GM12878 (cell line): ENCODE measurements around the gene MYOM3. TPM values are rescaled to one million over a fixed set of nuclear protein-coding genes. Genes with fewer than 3 reads are reported as not detected.

ENCODE experiments used
- ATAC-seq: fragments of 200-7000 bp; cut with Tn5 transposase; 3 replicates; pipeline ENCODE4 v1.9.1; 2020; ENCODE audit warnings: mild to moderate bottlenecking, moderate library complexity
- BruUV-seq: library from RNA; stranded (reverse); fragments of 400-500 nt; replicated peaks from 2 replicates; lab custom pipeline; 2021; lab: Mats Ljungman, UMichigan
- CTCF ChIA-PET: fragments of 300-600 bp; sonication (Branson Sonifier 250); formaldehyde crosslinking; extraction: SDS; loops from one replicate; lab custom pipeline; 2021; ENCODE audit warnings: inconsistent platforms; lab: Yijun Ruan, JAX
- POLR2A ChIA-PET: fragments of 350-600 bp; formaldehyde crosslinking; extraction: SDS; loops from one replicate; lab custom pipeline; 2021; ENCODE audit warnings: inconsistent platforms; lab: Charles Lee
- RAD21 ChIA-PET: fragments of 300-600 bp; sonication (Branson Sonifier 250); formaldehyde crosslinking; loops from one replicate; lab custom pipeline; 2023; ENCODE audit warnings: antibody characterized with exemption; ENCODE audit not compliant: unreplicated experiment; lab: Charles Lee
- SMC1A ChIA-PET: fragments of 300-600 bp; sonication (Branson Sonifier 250); formaldehyde crosslinking; loops from one replicate; lab custom pipeline; 2023; ENCODE audit not compliant: unreplicated experiment, uncharacterized antibody; lab: Charles Lee
- DNase-seq: peaks from one replicate; pipeline ENCODE4 v3.0.0-alpha.2; 2011; ENCODE audit warnings: low read depth, low spot score
- FAIRE-seq: peaks from 3 replicates; lab custom pipeline; 2011; peaks lifted over from hg19 to GRCh38; lab: Jason Lieb, UNC
- H2AFZ ChIP-seq: 2 replicates; pipeline ENCODE4 v1.6.0; 2011; ENCODE audit warnings: low read depth, low read length, control low read depth; ENCODE audit not compliant: control insufficient read depth
- H3K27ac ChIP-seq: 2 replicates; pipeline ENCODE4 v1.5.1; 2011; ENCODE audit warnings: control low read depth; ENCODE audit not compliant: control insufficient read depth, insufficient read depth
- H3K27me3 ChIP-seq, 2 experiments: replicated peaks in 1 of 2; 2 replicates each; pipeline versions ENCODE4 v1.6.0 to v1.6.1; 2011; ENCODE audit warnings: low read length in 1 of 2; ENCODE audit not compliant: control insufficient read depth in 2 of 2, insufficient read depth in 2 of 2
- H3K36me3 ChIP-seq, 2 experiments: 2 replicates each; pipeline ENCODE4 v1.5.1; 2011; ENCODE audit warnings: low read length in 1 of 2; ENCODE audit not compliant: control insufficient read depth in 2 of 2, insufficient read depth in 2 of 2
- H3K4me1 ChIP-seq: 2 replicates; pipeline ENCODE4 v1.6.1; 2011; ENCODE audit warnings: mild to moderate bottlenecking, low read length, moderate library complexity, mixed read lengths; ENCODE audit not compliant: control insufficient read depth, insufficient read depth
- H3K4me2 ChIP-seq: 2 replicates; pipeline ENCODE4 v1.6.0; 2011; ENCODE audit warnings: control low read depth; ENCODE audit not compliant: control insufficient read depth, insufficient read depth
- H3K4me3 ChIP-seq: fragments of 200-600 bp; sonication (generic); 2 replicates; pipeline ENCODE4 v1.5.1; 2016
- H3K79me2 ChIP-seq: 2 replicates; pipeline ENCODE4 v1.6.0; 2011; ENCODE audit warnings: low read length; ENCODE audit not compliant: control insufficient read depth, insufficient read depth
- H3K9ac ChIP-seq: 2 replicates; pipeline ENCODE4 v1.8.0; 2011; ENCODE audit warnings: low read length, control low read depth, mixed read lengths; ENCODE audit not compliant: control insufficient read depth, insufficient read depth
- H3K9me3 ChIP-seq: replicated peaks from 3 replicates; pipeline ENCODE4 v1.5.1; 2011; ENCODE audit warnings: mild to moderate bottlenecking, low read length; ENCODE audit not compliant: control insufficient read depth, insufficient read depth
- H4K20me1 ChIP-seq: 2 replicates; pipeline ENCODE4 v1.6.0; 2011; ENCODE audit not compliant: control insufficient read depth, insufficient read depth
- BCL11A ChIP-seq: IDR thresholded peaks from 2 replicates; pipeline ENCODE4 v1.6.1; 2011; ENCODE audit warnings: low read depth, low read length
- IRF3 ChIP-seq: fragments of 450-650 bp; IDR thresholded peaks from 2 replicates; pipeline ENCODE4 v1.6.1; 2014; ENCODE audit warnings: mild to moderate bottlenecking
- IRF4 ChIP-seq: IDR thresholded peaks from 2 replicates; pipeline ENCODE4 v1.6.1; 2011; ENCODE audit warnings: low read depth, low read length
- MYB ChIP-seq: fragments of 150-350 bp; IDR thresholded peaks from 2 replicates; pipeline ENCODE4 v1.6.1; 2014; ENCODE audit warnings: mild to moderate bottlenecking, low read depth, low read length, borderline replicate concordance
- PAX8 ChIP-seq: fragments of 450-650 bp; IDR thresholded peaks from 2 replicates; pipeline ENCODE4 v1.6.1; 2017; ENCODE audit warnings: mild to moderate bottlenecking, moderate library complexity
- SMAD1 ChIP-seq: fragments of 450-650 bp; IDR thresholded peaks from 2 replicates; pipeline ENCODE4 v1.6.1; 2018; ENCODE audit warnings: mild to moderate bottlenecking, low read depth; ENCODE audit not compliant: partially characterized antibody
- SMARCA5 ChIP-seq: fragments of 450-650 bp; IDR thresholded peaks from 2 replicates; pipeline ENCODE4 v1.6.1; 2017; ENCODE audit warnings: mild to moderate bottlenecking
- TAF1 ChIP-seq: IDR thresholded peaks from 2 replicates; pipeline ENCODE4 v1.6.1; 2011; ENCODE audit warnings: mild to moderate bottlenecking, low read depth, low read length, borderline replicate concordance
- ZNF384 ChIP-seq: IDR thresholded peaks from 2 replicates; pipeline ENCODE4 v1.6.1; 2012; ENCODE audit warnings: low read depth, mild to moderate bottlenecking, low read length, improper control_type of control experiment, borderline replicate concordance
- WGBS: methylation state at CpG from one replicate; pipeline ENCODE4 v1.1.6; 2016; ENCODE audit warnings: low lambda C conversion rate; ENCODE audit not compliant: insufficient replicate concordance, insufficient coverage; ENCODE audit errors: missing lambda C conversion rate; 5-methylcytosine and 5-hydroxymethylcytosine counted together
- in situ Hi-C: fragments of 300-500 bp; cut with MboI; formaldehyde crosslinking; loops from 9 replicates; pipeline ENCODE4 v1.14.3; 2018; ENCODE audit warnings: mixed read lengths
- intact Hi-C: fragments of 100-400 bp; cut with micrococcal nuclease; formaldehyde crosslinking; loops from one replicate; pipeline ENCODE4 v1.14.2; 2022; ENCODE audit not compliant: unreplicated experiment
- polyA plus RNA-seq, 11 experiments: library from polyadenylated mRNA; depleted of rRNA in 4 of 11; unstranded in 6 of 11; stranded (reverse) in 5 of 11; fragments of >200 nt; fragmentation: Nextera tagmentation in 4 of 11; fragmentation: Illumina TruSeq in 1 of 11; extraction: Ambion mirVana in 4 of 11; extraction: Trizol in 1 of 11; gene quantifications; 1 replicate in 1 of 11; 2 replicates in 10 of 11; pipeline versions ENCODE4 v1.2.1 to v1.2.3, GENCODE V29; 2011 to 2016; ENCODE audit warnings: inconsistent platforms in 2 of 11, missing spikeins in 2 of 11, low read depth in 1 of 11
- total RNA-seq, 4 experiments: library from RNA; depleted of rRNA in 3 of 4; stranded (reverse); fragments of >200 nt in 3 of 4; fragmentation: Illumina TruSeq in 1 of 4; extraction: Trizol in 1 of 4; gene quantifications; 2 replicates each; pipeline versions ENCODE4 v1.2.1 to v1.2.3, GENCODE V29; 2013 to 2021
- TF ChIP-seq, protein P1 (sequence below): fragments of 450-650 bp; IDR thresholded peaks from 2 replicates; pipeline ENCODE4 v1.6.1; 2017; ENCODE audit warnings: mild to moderate bottlenecking

The MYOM3 gene
- total and polyA plus RNA-seq, 10 of the 15 experiments (the other 5 are each of a cell fraction or from before 2014, with no cell fraction given) = 0.06 TPM; not detected in 9

DNA sequence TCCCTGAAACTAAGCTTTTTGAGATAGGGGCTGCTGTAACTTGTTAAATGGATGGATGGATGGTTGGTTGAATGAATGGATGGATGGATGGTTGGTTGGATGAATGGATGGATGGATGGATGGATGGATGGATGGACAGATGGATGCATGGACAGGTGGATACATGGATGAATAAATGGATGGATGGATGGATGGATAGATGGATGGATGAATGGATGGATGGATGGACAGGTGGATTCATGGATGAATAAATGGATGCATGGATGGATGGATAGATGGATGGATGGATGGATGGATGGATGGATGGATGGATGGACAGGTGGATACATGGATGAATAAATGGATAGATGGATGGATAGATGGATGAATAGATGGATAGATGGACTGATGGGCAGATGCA, 26.9 kb downstream of the MYOM3 start:
- H3K36me3 ChIP-seq = no peaks in the 10 kb centered on the region
- ChIA-PET CTCF (interaction anchor here (1.0 kb wide), 1 partner anchor 14 kb away, joined by 3 read pairs; no protein-coding TSS in a partner anchor), POLR2A (no interaction called here), RAD21 (no interaction called here), SMC1A (no interaction called here)
- ATAC-seq (no peak), DNase-seq (no peak), FAIRE-seq (no peak)
- no peak overlapping the region for H2AFZ ChIP-seq
- no peak overlapping the region for H3K9ac ChIP-seq
- H4K20me1 ChIP-seq = no peaks in the 10 kb centered on the region
- H3K4me2 ChIP-seq = no peak overlapping the region
- H3K4me1 ChIP-seq = no peaks in the 10 kb centered on the region
- no peaks in the 10 kb centered on the region for H3K79me2 ChIP-seq
- no peaks in the 10 kb centered on the region for H3K9me3 ChIP-seq
- in situ Hi-C loops (no loop called here), intact Hi-C loops (no loop called here)
- TF ChIP-seq MYB = no peak
- no TSS peak for BruUV-seq
- peaks cover 0 to 7% of the 10 kb centered on the region in 2 experiments; a peak in 2 of 4 replicates for H3K27me3 ChIP-seq
- H3K4me3 ChIP-seq = no peak overlapping the region
- no peak overlapping the region for H3K27ac ChIP-seq

- Histone ChIP-seq H3K27me3 (peaks cover 0 to 7% of the 10 kb centered on the region in 2 experiments; a peak in 2 of 4 replicates), H3K36me3 (no peaks in the 10 kb centered on the region), H3K4me1 (no peaks in the 10 kb centered on the region), H3K27ac (no peak overlapping the region), H3K9ac (no peak overlapping the region), H2AFZ (no peak overlapping the region), H3K79me2 (no peaks in the 10 kb centered on the region), H4K20me1 (no peaks in the 10 kb centered on the region), H3K9me3 (no peaks in the 10 kb centered on the region), H3K4me3 (no peak overlapping the region), H3K4me2 (no peak overlapping the region)
- intact Hi-C loops = no loop called here
- POLR2A ChIA-PET = no interaction called here
- CTCF ChIA-PET = interaction anchor here (1.0 kb wide), 1 partner anchor 13 kb away, joined by 3 read pairs; no protein-coding TSS in a partner anchor
- TF ChIP-seq, protein P1, sequence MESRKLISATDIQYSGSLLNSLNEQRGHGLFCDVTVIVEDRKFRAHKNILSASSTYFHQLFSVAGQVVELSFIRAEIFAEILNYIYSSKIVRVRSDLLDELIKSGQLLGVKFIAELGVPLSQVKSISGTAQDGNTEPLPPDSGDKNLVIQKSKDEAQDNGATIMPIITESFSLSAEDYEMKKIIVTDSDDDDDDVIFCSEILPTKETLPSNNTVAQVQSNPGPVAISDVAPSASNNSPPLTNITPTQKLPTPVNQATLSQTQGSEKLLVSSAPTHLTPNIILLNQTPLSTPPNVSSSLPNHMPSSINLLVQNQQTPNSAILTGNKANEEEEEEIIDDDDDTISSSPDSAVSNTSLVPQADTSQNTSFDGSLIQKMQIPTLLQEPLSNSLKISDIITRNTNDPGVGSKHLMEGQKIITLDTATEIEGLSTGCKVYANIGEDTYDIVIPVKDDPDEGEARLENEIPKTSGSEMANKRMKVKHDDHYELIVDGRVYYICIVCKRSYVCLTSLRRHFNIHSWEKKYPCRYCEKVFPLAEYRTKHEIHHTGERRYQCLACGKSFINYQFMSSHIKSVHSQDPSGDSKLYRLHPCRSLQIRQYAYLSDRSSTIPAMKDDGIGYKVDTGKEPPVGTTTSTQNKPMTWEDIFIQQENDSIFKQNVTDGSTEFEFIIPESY = no peak
- no peak for TF ChIP-seq TAF1
- no peak for TF ChIP-seq IRF3
- no peak for TF ChIP-seq PAX8
- no peak for TF ChIP-seq ZNF384
- no peak for TF ChIP-seq SMARCA5
- TF ChIP-seq SMAD1 = no peak
- TF ChIP-seq IRF4 = no peak
- no peak for TF ChIP-seq BCL11A
- 42% methylated on average over 7 of the region's 7 CpGs for WGBS
- BruUV-seq = no TSS peak
- in situ Hi-C loops = no loop called here
- DNase-seq (no peak), ATAC-seq (no peak), FAIRE-seq (no peak)
- SMC1A ChIA-PET = no interaction called here
- RAD21 ChIA-PET = no interaction called here
These were observed 27.9 kb downstream of the MYOM3 start for GRCh38 chr1:24084050-24084449.
